Stimulated activated CD4-positive, alpha-beta T cell treated with anti-CD3 and anti-CD28 coated beads, TNF-alpha, amount 100 ng/mL, for 4 hours (primary cell): ENCODE results near the gene NBAS.
"Not testable (repeated sequence)": the region's sequence is repeated elsewhere in the genome, so short reads cannot be mapped to it uniquely, and the experiment has no call there.

ENCODE experiments used
- DNase-seq, 3 experiments: peaks; one replicate each; pipeline ENCODE4 v3.0.0-alpha.2; 2020; ENCODE audit warnings: low read depth in 3 of 3

Gene NBAS

DNA sequence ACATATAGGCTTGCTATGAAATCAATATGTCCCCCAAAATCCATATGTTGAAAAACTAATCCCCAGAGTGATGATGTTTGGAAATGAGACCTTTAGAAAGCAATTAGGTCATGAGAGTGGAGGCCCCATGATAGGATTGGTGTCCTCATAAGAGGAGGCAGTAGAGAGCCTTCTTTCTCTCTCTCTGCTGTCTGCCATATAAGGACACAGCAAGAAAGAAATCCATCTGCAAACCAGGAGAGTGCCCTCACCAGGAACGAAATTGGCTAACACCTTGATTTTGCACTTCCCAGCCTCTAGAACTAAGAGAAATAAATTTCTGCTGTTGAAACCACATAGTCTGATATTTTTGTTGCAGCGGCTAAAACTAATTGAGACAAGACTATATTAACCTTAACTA is 89.5 kb downstream of the NBAS start:
- no peak for DNase-seq

GRCh38 chr2:15460112-15460620 is 101.0 kb downstream of the NBAS start:
- DNase-seq: no peak

DNA sequence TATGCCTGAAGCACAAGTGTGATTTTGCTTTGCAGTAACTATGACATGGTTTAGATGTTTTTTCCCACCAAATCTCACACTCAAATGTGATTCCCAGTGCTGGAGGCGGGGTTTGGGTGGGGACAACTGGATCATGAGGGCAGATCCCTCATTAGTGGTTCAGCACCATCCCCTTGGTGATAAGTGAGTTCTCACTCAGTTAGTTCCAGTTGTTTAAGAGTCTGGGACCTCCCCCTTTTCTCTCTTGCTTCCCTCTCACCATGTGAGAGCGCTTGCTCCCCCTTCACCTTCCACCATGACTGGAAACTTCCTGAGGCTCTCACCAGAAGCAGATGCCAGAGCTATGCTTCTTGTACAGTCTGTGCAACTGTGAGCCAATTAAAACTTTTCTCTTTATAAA is 102.9 kb downstream of the NBAS start:
- DNase-seq: no peak

DNA sequence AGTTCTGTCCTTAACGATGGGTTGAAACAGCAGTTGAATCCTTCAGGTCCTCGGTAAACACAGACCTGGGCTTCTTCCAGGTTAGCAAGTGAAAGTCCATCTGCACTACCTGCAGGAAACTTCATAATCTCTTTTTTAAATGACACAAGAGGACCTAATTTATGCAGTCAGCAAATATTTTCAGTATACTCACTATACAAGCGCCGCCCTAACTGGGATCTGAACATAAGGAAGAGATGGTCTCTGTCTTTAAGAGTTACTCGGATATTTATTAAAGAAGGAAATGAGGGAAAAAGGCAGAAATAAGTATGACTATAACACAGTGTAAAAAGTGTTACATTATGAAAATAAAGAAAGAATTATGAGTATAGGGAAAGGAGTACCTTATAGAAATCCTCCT is 103.3 kb downstream of the NBAS start:
- DNase-seq: no peak

- DNase-seq: no peak
These were observed 104.8 kb downstream of the NBAS start for GRCh38 chr2:15456352-15456751.

DNA sequence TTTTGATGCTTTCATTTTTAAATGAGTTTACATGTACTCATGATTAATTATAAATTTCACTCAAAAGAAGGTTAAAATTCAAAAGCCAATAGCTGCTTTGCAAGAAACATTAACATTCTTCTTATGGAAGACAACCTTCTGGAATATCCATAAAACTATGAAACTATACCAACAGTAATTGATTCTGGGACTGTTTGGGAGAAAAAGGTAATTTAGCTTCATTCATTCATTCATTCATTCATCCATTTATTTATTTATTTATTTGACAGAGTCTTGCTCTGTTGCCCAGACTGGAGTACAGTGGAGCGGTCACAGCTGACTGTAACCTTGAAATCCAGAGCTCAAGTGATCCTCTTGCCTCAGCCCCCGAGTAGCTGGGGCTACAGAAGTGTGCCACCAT is 110.3 kb downstream of the NBAS start:
- no peak for DNase-seq

GRCh38 chr2:15449556-15450236 is 111.4 kb downstream of the NBAS start:
- no peak for DNase-seq

DNA sequence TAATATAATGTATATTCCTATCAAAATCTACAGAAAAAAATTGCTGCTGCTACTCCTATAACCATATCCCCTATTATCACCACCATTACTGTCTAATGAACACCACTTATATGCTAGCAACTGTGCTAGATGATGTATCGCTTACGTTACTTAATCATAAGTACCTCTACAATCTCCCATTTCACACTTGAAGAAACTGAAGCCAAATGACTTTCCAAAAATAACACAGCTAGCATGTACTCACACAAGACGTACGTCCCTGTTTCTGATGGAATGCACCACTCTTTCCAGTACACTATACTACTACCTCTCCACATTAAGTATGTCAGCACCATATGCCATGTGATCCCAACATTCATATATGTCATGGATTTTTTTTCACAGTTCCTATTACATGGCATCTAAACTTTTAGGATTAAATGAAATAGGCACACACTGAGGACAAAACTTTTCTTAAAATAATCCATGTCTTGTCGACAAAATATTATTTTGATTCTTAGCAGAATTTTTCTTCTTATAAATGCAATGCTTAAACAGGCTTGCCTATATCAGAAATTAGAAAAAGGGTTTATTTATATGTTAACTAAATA is 112.8 kb downstream of the NBAS start:
- DNase-seq: no peak

- DNase-seq: no peak
These were observed 113.8 kb downstream of the NBAS start for GRCh38 chr2:15447381-15447780.

DNA sequence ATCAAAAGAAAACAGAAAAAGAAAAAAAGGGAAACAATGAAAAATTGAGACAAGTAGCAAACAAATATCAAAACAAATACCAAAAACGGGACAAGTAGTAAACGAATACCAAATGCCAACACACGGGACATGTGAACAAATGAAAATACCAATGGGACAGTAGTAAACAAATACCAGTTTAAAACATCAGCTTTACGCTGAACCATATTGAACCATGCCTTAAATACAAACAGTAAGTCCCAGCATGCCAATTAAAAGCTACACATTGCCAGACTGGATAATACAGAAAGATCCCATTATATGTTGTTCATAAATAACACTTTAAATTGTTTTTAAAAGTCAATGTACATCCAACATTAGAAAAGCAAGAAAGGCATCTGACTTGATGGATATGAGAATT is 114.2 kb downstream of the NBAS start:
- DNase-seq: no peak

DNA sequence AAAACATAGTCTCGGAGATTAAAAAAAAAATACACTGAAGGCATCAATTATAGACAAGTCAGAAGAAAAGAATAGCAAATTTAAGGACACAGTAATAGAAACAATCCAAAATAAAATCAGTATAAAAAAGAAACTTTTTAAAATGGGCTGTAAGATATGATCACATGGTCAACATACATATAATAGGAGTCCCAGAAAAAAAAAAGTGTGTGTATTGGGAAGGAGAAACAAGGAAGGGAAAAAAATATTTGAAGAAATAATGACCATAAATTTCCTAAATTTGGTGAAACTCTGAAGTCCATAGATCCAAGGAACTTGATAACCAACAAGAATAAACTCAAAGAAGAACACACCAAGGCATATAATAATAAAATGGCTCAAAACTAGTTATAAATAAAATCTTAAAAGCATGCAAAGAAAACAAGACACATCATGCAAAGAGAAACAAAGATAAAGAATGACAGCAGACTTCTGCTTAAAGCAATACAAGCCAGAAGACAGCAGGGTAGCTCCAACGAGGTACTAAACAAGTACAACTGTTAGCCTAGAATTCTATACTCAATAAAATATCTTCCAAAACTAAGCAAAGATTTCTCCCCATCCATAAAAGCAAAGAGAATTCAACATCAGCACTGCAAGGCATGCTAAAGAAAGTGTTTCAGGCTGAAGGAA is 115.1 kb downstream of the NBAS start:
- DNase-seq: no peak

- not testable (repeated sequence) for DNase-seq
These were observed 121.2 kb downstream of the NBAS start for GRCh38 chr2:15439768-15440524.

DNA sequence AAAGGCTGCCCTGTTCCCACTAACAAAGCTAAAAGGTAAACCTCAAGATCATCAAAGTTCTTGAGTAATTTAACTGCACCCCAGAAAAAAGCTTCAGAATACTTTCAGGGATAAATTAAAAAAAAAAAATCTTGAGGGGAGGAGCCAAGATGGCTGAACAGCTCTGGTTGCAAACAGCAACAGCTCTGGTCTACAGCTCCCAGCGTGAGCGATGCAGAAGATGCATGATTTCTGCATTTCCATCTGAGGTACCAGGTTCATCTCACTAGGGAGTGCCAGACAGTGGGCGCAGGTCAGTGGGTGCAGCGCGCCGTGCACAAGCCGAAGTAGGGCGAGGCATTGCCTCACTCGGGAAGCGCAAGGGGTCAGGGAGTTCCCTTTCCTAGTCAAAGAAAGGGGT is 121.8 kb downstream of the NBAS start:
- not testable (repeated sequence) for DNase-seq

- no peak for DNase-seq
These were observed 124.9 kb downstream of the NBAS start for GRCh38 chr2:15436195-15436594.

GRCh38 chr2:15435474-15435873 is 125.7 kb downstream of the NBAS start:
- DNase-seq: no peak

GRCh38 chr2:15432642-15433256 is 128.4 kb downstream of the NBAS start:
- DNase-seq: no peak

DNA sequence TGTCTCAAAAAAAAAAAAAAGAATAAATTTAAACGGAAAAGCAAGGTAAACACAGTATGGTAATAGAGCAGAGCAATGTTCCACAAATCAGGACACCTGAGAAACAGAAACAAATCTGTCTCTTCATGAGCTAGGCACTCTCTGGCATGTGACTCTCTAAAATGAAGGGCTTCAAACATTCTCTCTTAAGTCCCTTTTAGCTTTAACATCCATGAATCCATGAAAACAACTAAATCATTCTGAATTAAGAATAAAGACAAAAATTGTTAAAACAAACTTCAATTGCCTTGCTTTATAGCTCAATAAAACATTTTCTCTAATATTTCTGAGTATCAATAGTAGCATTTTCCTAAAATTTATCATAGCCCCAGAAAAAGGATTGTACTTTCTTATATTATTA is 132.1 kb downstream of the NBAS start:
- DNase-seq: no peak

DNA sequence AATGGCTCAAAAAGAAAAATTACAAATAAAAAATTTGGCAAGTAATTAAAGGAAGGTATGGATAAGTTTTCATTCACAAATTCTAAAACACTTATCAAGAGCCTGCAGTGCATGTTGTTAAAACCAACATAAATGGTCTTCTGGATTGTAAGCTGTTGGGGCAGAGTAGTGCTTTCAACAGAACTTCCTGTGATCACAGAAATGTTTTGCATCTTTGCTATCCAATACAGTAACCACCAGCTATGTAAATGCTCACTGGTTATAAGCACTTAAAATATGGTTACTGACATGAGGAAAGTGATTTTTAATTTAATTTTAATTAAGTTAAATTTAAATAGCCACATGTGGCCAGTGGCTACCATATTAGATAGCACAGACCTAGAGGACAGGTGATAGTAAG is 133.1 kb downstream of the NBAS start:
- DNase-seq: no peak

- no peak for DNase-seq
These were observed 134.5 kb downstream of the NBAS start for GRCh38 chr2:15426606-15427005.

GRCh38 chr2:15425712-15426111 is 135.4 kb downstream of the NBAS start:
- no peak for DNase-seq

DNA sequence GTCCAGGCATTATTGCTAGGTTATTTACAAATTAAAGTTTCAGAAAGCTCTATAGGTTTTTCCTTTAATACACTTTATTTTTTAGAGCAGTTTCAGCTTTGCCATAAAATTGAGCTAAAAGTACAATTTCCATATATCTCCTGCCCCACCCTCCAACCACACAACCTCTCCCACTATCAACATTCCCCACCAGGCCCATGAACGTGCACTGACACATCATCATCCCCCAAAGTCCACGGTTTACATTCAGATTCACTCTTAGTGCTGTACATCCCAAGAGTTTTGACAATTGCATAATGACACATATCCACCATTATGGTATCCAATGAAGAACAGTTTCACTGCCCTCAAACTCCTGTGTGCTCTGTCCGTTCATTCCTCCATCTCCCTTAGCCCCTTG is 139.4 kb downstream of the NBAS start:
- DNase-seq: no peak

DNA sequence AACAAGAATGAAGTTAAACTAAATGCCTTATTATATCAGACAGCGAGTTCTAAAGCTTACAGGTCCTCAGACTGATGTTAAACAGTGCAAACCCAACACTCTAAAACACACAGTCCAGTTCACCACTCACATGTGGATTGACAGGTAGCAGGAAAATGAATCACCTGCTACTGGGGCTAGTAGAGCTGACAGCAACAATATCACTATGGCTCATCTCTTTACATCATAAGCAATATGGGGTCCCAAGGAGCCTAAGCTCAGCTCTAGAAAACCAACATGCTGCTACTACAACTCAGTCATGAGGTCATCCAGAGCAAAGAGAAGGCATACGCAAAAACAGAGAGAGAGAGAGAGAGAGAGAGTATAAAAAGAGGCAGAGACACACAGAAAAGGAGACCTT is 145.4 kb downstream of the NBAS start:
- DNase-seq: no peak
